GM18511 (cell line): Measurements from ENCODE around the gene KL.

ENCODE experiments used
- ATAC-seq: cut with Tn5 transposase; IDR thresholded peaks from one replicate; pipeline ENCODE4 v1.9.1; 2021; ENCODE audit warnings: mild to moderate bottlenecking, moderate library complexity; ENCODE audit not compliant: unreplicated experiment

KL gene

GRCh38 chr13:33003458-33004019 is 12.7 kb upstream of the KL start:
- no peak for ATAC-seq

GRCh38 chr13:33004511-33004910 is 11.7 kb upstream of the KL start:
- ATAC-seq = no peak

- ATAC-seq = no peak
Observed at GRCh38 chr13:33006134-33006533, 10.1 kb upstream of the KL start.

- no peak for ATAC-seq
Observed at GRCh38 chr13:33006638-33007037, 9.6 kb upstream of the KL start.

- ATAC-seq = no peak
Observed at GRCh38 chr13:33007237-33007636, 9.0 kb upstream of the KL start.

- no peak for ATAC-seq
Observed at GRCh38 chr13:33007950-33008349, 8.3 kb upstream of the KL start.

- no peak for ATAC-seq
Observed at GRCh38 chr13:33008946-33009722, 7.1 kb upstream of the KL start.

GRCh38 chr13:33011828-33012470 is 4.3 kb upstream of the KL start:
- ATAC-seq = no peak

GRCh38 chr13:33014291-33014690 is 1.9 kb upstream of the KL start:
- ATAC-seq = no peak

GRCh38 chr13:33015241-33015668 is 968 bp upstream of the KL start:
- ATAC-seq = no peak

GRCh38 chr13:33015791-33016323 is 366 bp upstream of the KL start:
- peak; percentile 24 for ATAC-seq

GRCh38 chr13:33017323-33017929 is 1.2 kb downstream of the KL start:
- peak; percentile 80 for ATAC-seq

- ATAC-seq = no peak
Observed at GRCh38 chr13:33018886-33019285, 2.7 kb downstream of the KL start.

GRCh38 chr13:33022986-33023385 is 6.8 kb downstream of the KL start:
- ATAC-seq = no peak

- no peak for ATAC-seq
Observed at GRCh38 chr13:33025220-33025744, 9.1 kb downstream of the KL start.

GRCh38 chr13:33026489-33027152 is 10.4 kb downstream of the KL start:
- ATAC-seq = no peak

GRCh38 chr13:33028620-33029019 is 12.4 kb downstream of the KL start:
- no peak for ATAC-seq

GRCh38 chr13:33031277-33031676 is 15.1 kb downstream of the KL start:
- no peak for ATAC-seq

- no peak for ATAC-seq
Observed at GRCh38 chr13:33032037-33032625, 15.9 kb downstream of the KL start.

- peak; percentile 86 for ATAC-seq
Observed at GRCh38 chr13:33033051-33033812, 17.0 kb downstream of the KL start.
